NCI-H2227 treated with DMSO at 0.1 percent for 48 hours (cell line): ENCODE results near the gene THSD7A.

Experiments
- DNase-seq: peaks from one replicate; lab custom pipeline; 2025; lab: John Stamatoyannopoulos, UW

The THSD7A gene

GRCh38 chr7:11412036-11412435 is 420.0 kb downstream of the THSD7A start:
- no peak for DNase-seq

GRCh38 chr7:11410656-11411644 is 421.0 kb downstream of the THSD7A start:
- peak; percentile 89 for DNase-seq

DNA sequence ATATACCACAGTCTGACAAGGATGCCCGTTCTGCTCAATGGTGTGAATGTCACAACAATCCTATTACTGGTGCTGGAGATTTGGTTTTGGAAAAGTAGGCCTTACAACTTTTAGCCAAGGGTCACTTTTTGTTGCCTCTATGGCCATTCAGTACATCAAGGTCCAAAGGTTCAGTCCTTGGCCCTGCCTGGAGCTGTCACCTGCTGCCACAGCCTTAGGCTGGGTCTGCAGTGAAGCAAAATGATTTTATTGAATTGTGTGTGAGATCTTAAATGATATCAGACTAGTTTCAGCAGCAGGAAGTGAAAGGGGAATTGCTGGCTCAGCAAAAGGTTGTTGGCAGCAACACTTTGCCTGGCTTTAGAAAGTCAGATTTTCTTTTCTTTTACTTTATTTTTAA is 427.6 kb downstream of the THSD7A start:
- DNase-seq = no peak

GRCh38 chr7:11403781-11404180 is 428.2 kb downstream of the THSD7A start:
- DNase-seq = no peak

DNA sequence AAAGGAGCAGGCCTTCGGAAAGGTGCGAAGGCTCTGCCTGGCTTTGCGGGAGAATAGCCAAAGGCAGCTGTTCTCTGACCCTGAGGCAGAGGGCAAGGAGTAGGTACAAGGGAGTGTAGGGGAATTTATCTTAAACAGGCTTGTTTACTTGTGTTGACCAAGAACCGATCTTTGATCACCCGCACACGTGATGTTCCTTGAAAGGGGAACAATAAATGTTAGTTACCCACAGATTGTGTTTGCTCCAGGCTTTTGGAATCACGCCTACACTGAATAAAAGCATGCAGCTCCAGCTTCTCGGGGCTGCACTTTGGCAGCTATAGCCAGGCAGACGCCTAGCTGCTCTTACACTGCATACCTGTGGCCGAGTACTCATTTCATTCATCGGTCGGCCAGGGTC is 437.6 kb downstream of the THSD7A start:
- DNase-seq = no peak

DNA sequence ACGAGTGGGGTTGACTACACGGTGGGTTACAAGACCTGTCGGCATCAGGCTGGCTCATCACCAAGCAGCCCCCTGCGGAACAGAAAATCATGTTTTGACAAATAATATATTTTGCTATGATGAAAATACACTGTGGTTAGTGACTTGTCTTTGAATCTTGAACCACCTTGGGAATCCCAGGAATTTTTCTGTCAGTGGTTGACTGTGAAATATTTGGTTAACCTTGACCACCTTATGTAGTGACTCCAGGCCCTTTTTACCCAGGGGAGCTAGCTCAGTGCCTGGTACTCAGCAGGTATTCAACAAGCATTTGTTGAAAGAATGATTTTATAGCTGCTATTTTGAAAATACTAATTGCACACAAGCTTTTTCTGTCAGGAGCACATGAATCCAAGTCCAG is 452.4 kb downstream of the THSD7A start:
- no peak for DNase-seq

GRCh38 chr7:11376529-11376928 is 455.5 kb downstream of the THSD7A start:
- no peak for DNase-seq

DNA sequence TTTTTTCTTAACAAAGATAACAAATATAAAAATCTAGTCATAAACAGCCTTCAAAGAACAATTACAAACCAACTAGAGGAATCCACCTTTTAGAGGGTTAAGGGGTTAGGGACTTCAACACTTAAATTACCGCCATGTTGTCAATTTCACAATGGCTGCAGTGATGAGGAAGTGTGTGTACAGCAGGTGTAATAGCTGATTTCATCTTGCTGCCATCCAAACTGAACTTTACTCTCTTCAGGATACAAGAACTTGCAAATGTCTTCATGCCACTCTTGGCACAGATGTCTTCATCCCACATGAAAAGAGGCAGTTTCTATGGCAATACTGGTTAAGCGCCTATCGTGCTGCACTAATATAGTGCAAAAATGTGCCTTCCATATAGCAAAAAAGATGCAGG is 457.4 kb downstream of the THSD7A start:
- no peak for DNase-seq

DNA sequence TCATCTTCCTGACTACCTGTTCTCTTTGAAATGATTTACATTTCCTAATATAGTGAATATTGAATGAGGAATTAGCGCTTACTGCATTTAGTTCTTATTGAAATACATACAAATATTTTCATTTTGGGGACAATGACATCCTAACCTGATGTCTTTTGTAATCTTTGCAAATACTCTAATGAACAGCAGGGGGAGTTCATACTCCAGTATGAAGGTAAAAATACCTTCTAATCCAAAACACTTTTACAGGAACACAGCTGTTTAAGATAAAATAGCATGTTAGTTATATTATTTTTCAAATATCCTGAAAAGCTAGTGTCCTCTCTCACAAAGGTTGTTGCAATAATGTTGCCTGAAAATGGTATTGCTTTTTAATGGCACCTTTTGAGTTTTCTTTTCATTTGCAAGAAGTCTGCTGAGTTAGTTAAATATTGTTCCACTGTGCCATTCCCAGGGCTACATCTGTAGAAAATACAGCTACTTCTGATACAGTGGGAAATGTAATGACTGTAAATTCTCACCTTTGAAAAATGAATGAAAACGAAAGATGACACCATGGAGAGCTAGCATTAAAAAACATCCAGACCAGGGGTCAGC is 458.4 kb downstream of the THSD7A start:
- DNase-seq = peak; percentile 10

DNA sequence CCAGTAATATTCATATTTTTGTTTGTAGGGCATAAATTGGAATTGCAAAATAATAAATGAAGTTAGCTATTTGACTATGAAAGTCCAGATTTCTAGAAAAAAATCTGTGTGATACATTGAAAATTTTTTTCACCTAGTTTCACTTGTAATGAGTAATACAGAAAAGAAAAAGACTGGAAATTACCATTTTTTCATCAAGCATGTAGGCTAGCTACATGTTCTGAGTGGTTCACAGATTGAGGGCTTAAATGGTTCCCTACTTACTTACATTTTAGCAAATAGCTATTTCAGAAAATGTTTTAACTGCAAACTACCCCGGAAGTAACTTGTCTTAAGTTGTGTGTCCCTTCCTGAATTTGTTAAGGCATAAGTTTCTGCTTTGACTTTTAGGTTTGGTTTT is 462.3 kb downstream of the THSD7A start:
- DNase-seq = no peak

- DNase-seq = no peak
These were observed 465.9 kb downstream of the THSD7A start for GRCh38 chr7:11366118-11366517.

- no peak for DNase-seq
These were observed 473.4 kb downstream of the THSD7A start for GRCh38 chr7:11358637-11359036.

DNA sequence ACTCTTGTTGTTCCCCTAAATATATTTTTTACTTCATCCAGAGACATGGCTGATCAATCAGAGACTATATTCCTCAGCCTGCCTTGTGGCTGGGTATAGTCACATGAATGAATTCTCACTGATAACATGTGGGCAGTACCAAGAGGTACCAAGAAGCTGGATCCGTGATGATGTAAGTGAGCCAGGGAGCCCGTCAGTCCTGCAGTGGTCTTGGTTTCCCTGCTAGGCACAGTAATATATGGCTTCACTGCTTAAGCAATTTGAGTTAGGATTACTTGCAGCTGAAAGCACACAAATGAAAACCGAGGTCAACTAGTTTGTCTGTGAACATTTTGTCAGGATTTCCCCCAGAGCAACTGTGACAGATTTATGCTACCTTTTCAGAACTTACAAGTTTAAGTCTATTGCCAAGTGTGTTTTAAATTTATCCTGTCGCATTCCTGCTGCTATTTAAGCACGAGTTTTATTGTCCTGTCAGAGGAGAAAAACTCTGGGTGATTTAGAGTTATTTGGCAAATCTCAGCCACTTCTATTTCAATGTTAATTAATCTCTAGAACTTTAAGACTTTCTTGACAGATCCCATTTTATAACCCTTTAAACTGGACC is 476.5 kb downstream of the THSD7A start:
- no peak for DNase-seq

- DNase-seq = no peak
These were observed 485.7 kb downstream of the THSD7A start for GRCh38 chr7:11346302-11346701.

DNA sequence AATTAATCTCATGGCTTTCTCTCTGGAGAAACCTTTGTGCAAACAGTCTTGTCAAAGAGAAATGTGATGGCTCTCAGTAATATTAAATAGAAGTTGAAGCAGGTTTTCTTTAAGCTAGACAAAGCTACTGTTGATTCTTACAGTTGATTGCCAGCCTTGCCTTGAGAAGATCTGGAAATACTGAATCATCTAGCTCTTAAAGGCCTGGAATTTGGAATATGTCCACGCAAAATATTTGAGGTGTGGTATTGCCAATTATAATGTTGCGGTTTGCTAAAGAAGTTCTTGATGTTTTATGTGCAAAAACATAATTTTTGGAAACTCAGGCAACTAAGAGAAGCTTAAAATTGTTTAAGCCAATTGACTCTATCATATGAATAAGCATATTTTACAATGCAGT is 486.4 kb downstream of the THSD7A start:
- no peak for DNase-seq

GRCh38 chr7:11343818-11344413 is 488.1 kb downstream of the THSD7A start:
- peak; percentile 57 for DNase-seq

- DNase-seq = no peak
These were observed 488.9 kb downstream of the THSD7A start for GRCh38 chr7:11343136-11343535.

DNA sequence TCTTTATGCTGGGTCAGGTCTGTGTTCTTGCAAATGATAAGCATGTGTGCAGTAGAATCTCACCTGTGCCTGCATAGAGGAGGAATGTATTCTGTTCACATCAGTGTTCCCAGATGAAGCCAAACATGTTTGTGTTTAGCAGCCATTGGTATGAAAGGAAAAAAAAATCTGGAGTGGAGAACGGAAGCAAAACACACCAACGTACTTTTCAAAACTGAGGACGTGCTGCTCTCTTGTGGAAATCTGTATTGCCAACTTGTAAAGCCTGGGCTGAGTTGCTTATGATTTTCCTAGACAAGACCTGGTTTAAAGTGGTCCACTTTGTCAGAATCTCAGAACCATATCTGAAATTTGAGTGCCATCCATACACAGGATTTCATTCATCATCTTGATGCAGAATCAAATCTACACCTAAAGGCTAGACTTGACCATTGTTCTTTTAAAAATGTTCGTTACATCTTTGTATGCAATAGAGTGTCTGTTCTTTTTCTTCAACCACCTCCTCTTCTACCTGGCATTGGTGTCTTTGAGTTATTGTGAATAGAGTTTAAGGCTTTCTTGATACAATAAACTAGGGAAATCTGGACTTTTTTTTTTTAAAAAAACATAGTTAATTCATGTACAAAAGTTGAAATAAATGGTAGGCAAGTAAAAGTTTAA is 490.6 kb downstream of the THSD7A start:
- peak; percentile 71 for DNase-seq

DNA sequence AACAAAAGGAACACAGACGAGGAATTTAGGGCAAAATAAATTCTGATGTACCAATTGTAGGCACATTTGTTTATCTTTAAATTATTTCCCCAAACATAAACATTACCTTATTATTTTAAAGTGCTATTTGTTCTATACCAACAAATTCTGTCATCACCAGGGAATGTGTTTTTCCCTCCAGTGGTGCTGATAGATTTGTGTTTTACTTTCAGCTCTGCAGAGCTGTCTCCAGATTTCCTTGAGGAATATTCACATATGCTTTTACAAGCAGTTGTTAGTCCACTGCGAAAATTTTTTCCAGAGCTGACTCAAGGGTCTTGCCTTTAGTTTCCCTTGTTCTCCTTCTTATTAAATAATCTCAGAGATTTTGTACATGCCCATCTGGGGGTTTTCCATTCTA is 495.6 kb downstream of the THSD7A start:
- no peak for DNase-seq

GRCh38 chr7:11335947-11336346 is 496.1 kb downstream of the THSD7A start:
- DNase-seq = no peak

DNA sequence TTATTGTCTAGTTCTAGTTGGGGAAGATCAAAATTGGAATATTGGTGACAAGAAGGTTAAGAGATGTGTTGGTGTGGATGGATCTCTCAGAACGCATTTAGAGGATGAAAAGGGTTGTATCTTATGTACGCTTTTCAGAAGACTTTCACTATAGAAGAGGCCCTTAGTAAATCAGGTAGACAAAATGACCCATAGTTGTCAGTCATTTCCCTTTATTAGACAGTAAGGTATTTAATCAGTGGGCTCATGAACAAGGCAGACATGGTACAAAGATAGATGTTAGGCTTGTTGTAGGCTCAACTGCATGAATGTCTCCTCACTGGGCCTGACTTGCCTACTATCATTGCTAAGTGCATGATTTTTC is 499.2 kb downstream of the THSD7A start:
- DNase-seq = no peak

GRCh38 chr7:11332186-11332864 is 499.7 kb downstream of the THSD7A start:
- DNase-seq = no peak
